Stimulated activated effector memory CD8-positive, alpha-beta T cell treated with anti-CD3 and anti-CD28 coated beads, Interleukin-12 subunit alpha, Interleukin-12 subunit beta, amount 100 ng/mL, for 72 hours (primary cell): ENCODE results near the gene FGD5.

Experiments used
- ATAC-seq: fragments of 150-1000 bp; cut with Tn5 transposase; 2 replicates; pipeline ENCODE4 v1.10.0; 2021
- DNase-seq, 2 donors: peaks; one replicate each; pipeline ENCODE4 v3.0.0; 2021 to 2022; ENCODE audit warnings: low spot score in 2 of 2
- H3K27ac Mint-ChIP-seq: one replicate; pipeline ENCODE4 v1.8.0; 2022; ENCODE audit warnings: mild to moderate bottlenecking, mixed read lengths
- H3K36me3 Mint-ChIP-seq: one replicate; pipeline ENCODE4 v1.8.0; 2022; ENCODE audit warnings: mild to moderate bottlenecking, mixed read lengths
- H3K4me1 Mint-ChIP-seq: one replicate; pipeline ENCODE4 v1.8.0; 2022; ENCODE audit warnings: mixed read lengths
- H3K4me3 Mint-ChIP-seq: one replicate; pipeline ENCODE4 v1.8.0; 2022; ENCODE audit warnings: mild to moderate bottlenecking, mixed read lengths
- H3K9me3 Mint-ChIP-seq: one replicate; pipeline ENCODE4 v1.8.0; 2022; ENCODE audit warnings: mixed read lengths

FGD5 gene

DNA sequence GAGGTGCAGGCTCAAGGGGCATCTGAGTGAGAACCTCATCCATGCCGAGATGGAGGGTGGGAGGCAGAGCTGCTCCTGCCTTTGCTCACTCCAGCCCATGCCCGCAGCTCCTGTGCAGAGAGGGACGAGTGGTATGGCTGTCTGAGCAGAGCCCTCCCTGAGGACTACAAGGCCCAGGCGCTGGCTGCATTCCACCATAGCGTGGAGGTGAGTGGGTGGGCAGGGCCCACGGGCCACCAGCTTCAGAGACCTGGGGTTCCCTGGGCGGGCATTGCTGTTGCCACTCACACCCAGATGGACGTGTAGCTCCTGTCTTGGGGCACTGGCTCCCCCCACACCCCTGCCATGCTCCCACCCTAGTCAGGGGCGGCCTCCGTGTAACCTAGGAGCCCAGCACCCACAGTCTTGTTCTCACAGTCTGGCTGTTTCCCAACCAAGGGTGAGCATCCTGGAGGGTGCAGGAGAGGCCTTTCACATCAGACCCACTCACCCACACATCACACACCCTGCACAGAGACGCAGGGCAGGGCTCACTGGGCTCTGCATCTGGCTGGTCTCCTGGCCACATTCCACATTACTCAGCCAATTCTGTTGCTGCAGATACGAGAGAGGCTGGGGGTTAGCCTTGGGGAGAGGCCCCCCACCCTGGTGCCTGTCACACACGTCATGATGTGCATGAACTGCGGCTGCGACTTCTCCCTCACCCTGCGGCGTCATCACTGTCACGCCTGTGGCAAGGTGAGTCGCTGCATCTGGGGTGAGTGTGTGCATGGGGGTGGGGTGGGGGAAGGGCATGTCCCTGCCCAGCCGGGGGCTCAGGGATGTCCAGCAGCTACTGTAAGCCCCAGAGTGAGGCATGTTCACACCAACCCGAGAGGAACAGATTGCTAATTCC lies 103.3 kb downstream of the FGD5 start:
- H3K36me3 Mint-ChIP-seq, result no peaks in the 10 kb centered on the region
- no peak overlapping the region for H3K27ac Mint-ChIP-seq
- ATAC-seq (no peak), DNase-seq (no peak)
- H3K9me3 Mint-ChIP-seq, result no peaks in the 10 kb centered on the region
- H3K4me3 Mint-ChIP-seq, result no peak overlapping the region
- no peaks in the 10 kb centered on the region for H3K4me1 Mint-ChIP-seq

DNA sequence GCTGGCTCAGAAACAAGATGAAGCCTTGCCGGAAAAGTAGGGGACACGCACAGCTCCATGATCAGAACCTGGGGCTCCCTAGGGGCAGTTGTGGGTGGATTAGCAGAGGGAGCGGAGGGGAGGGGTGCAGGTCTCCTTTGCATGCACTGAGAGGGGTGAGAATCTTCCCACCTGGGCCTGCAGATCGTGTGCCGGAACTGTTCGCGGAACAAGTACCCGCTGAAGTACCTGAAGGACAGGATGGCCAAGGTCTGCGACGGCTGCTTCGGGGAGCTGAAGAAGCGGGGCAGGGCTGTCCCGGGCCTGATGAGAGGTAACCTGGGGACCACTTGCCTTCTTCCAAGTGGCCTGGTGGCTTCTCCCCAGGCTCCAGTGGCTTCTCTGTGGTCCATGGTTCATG lies 104.1 kb downstream of the FGD5 start:
- H3K9me3 Mint-ChIP-seq, result no peaks in the 10 kb centered on the region
- no peaks in the 10 kb centered on the region for H3K36me3 Mint-ChIP-seq
- H3K4me3 Mint-ChIP-seq, result no peak overlapping the region
- H3K4me1 Mint-ChIP-seq, result no peaks in the 10 kb centered on the region
- DNase-seq (no peak), ATAC-seq (no peak)
- no peak overlapping the region for H3K27ac Mint-ChIP-seq

DNA sequence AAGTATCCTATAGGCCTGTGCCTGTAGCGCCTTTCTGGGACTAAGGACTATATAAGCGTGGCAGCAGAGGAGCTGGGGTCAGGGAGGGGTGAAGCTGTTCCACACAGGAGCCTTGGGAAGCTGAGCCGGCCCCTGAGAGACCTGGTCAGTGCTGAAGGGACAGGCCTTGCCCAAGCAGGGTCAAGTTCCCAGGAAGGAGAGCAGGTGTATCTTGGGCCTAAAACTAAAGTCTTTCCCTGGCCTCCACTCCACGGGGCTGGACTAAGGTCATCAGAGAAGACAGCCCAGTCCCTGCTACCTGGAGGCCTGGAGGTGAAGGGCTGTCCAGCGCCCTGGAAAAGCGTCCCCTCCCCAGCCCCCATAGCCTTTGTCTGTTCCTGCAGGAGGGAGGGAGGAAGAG lies 104.7 kb downstream of the FGD5 start:
- Mint-ChIP-seq H3K4me3 (no peak overlapping the region), H3K27ac (no peak overlapping the region), H3K36me3 (no peaks in the 10 kb centered on the region), H3K4me1 (no peaks in the 10 kb centered on the region), H3K9me3 (no peaks in the 10 kb centered on the region)
- DNase-seq, result no peak
- no peak for ATAC-seq

DNA sequence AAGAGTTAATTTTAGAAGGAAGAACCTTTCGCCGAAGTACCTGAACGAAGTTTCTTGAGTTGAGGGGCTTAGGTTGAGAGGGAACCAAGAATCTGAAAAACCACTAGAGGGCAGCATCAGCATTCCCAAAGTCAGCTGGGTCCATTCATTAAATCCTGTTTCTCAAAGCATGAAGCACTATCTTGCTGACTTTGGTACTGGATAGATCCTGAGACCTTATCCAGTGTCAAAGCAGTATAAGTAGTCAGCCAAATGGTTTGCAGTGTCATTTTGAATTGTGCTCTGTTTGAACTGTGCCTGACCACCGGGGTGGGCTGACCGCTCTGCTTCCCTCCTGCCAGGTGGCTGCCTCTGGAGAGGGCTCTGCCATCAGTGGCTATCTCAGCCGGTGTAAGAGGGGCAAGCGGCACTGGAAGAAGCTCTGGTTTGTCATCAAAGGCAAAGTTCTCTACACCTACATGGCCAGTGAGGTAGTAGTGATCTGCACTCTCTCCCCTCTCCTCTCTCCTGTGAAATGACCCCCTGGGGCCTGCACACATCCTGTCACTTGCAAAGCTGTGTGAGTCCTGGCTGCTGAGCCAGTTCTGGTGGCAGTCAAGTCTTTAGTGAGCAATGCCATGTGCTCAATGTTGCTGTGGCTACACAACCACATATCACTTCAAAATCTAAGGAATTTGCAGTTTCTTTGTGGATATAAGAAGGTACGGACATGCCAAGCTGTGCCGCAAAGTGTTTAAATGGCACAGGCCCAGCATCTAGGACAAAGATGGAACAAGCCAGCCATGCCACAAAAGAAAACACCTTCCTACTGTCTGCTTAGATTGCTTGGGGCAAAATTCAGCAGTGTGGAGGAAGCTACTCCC lies 107.2 kb downstream of the FGD5 start:
- no peak for ATAC-seq
- H3K4me3 Mint-ChIP-seq, result no peak overlapping the region

DNA sequence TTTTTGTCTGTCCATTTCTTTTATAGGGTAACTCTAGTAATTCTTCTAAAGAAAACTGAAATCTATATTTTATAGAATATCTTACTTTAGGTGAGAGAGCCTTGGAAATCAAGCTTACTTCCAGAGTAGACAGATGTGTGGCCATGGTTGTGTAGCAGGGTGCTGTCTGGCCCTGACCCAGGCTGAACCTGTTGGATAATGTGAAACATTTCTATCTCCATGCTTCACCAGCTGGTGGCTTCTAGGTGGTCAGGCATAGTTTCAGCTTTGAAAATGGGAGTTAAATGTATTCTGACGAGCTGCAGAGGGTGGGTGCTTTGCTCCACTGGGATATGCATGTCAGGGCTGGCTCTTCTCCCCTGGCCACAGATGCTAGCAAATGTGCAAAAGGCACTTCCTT lies 107.8 kb downstream of the FGD5 start:
- H3K27ac Mint-ChIP-seq, result no peak overlapping the region
- no peaks in the 10 kb centered on the region for H3K4me1 Mint-ChIP-seq
- ATAC-seq, result no peak
- H3K4me3 Mint-ChIP-seq, result no peak overlapping the region
- H3K36me3 Mint-ChIP-seq, result no peaks in the 10 kb centered on the region
- DNase-seq, result no peak
- no peaks in the 10 kb centered on the region for H3K9me3 Mint-ChIP-seq

More for the DNA sequence above, 107.2 kb downstream of the FGD5 start:
- no peaks in the 10 kb centered on the region for H3K9me3 Mint-ChIP-seq
- H3K36me3 Mint-ChIP-seq, result no peaks in the 10 kb centered on the region
- H3K4me1 Mint-ChIP-seq, result no peaks in the 10 kb centered on the region
- H3K27ac Mint-ChIP-seq, result no peak overlapping the region
- peak in 1 of 2 donors; percentile 56 for DNase-seq

DNA sequence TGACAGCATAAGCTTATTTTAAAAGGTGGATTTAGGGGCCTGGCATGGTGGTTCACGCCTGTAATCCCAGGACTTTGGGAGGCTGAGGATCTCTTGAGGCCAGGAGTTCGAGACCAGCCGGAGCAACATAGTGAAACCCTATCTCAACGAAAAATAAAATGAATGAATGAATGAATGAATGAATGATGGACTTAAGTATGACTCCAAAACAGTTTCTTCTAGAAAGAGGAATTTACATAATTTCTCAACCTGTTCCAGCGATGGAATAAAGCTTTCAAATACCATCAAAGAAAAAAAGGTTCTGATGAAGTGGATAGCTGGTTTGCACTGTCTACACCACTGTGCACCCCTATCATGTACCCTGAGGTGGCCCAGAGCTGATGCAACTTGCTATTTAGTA lies 108.5 kb downstream of the FGD5 start:
- Mint-ChIP-seq H3K4me3 (no peak overlapping the region), H3K9me3 (no peaks in the 10 kb centered on the region), H3K36me3 (no peaks in the 10 kb centered on the region), H3K27ac (no peak overlapping the region), H3K4me1 (no peaks in the 10 kb centered on the region)
- DNase-seq (no peak), ATAC-seq (no peak)

DNA sequence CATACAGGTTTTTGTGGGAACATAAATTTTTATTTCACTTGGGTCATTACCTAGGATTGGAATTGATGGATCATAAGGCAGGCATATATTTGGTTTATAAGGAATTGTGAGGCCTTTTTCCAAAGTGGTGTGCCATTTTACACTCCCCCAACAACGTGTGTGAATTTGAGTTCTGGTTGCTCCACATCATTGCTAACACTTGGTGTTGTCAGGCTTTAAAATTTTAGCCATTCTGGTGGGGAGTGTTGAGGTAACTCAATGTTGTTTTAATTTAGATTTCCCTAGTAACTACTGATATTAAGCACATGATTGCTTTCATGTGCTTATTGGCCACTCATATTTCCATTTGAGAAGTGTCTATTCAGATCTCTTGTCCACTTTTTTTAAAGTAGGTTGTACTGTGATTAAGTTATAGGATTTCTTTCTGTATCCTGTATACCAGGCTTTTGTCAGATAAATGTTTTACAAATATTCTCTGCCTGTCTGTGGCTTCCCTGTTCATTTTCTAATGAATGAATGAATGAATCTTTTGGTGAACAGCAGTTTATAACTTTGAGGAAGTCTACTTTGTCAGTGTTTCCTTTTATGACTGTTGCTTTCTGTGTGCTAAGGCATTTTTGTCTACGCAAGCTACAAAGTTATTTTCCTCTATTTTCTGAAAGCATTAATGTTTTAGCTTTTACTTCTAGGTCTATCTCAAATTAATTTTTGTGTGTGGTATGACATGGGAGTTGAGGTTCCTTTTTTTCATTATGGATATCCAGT lies 110.7 kb downstream of the FGD5 start:
- Mint-ChIP-seq H3K36me3 (no peaks in the 10 kb centered on the region), H3K9me3 (no peaks in the 10 kb centered on the region), H3K4me3 (no peak overlapping the region), H3K4me1 (no peaks in the 10 kb centered on the region), H3K27ac (no peak overlapping the region)
- no peak for ATAC-seq
- DNase-seq, result no peak

DNA sequence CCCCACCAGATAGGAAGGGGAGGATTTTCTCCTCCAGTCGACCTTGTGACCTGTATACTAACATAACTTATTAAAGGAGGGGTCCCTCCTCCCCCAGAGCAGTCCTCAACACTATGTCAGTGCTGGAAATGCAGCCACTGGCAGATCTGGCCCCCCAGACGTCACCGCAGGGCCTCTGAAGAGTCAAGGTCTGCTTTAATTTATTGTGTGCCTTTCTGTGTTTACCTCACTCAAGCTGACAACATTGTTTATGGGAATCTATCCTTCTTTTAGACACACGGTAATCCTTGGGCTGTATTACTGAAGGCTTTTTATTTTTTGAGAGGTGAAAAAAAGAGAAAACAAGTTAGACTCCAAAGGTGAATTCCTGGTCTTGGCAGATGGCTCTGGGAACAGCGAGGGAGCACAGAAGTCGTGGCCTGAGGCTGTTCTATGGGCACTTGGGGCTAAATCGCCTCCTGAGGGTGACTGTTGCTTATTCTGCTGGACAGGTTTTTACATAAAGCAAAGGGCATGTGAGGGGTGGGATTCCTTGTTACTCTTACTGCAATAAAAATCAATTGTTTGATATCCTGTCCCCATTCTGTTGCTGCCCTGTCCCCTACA lies 115.2 kb downstream of the FGD5 start:
- Mint-ChIP-seq H3K4me3 (no peak overlapping the region), H3K36me3 (no peaks in the 10 kb centered on the region), H3K9me3 (no peaks in the 10 kb centered on the region), H3K27ac (no peak overlapping the region), H3K4me1 (no peaks in the 10 kb centered on the region)
- ATAC-seq (no peak), DNase-seq (no peak)

DNA sequence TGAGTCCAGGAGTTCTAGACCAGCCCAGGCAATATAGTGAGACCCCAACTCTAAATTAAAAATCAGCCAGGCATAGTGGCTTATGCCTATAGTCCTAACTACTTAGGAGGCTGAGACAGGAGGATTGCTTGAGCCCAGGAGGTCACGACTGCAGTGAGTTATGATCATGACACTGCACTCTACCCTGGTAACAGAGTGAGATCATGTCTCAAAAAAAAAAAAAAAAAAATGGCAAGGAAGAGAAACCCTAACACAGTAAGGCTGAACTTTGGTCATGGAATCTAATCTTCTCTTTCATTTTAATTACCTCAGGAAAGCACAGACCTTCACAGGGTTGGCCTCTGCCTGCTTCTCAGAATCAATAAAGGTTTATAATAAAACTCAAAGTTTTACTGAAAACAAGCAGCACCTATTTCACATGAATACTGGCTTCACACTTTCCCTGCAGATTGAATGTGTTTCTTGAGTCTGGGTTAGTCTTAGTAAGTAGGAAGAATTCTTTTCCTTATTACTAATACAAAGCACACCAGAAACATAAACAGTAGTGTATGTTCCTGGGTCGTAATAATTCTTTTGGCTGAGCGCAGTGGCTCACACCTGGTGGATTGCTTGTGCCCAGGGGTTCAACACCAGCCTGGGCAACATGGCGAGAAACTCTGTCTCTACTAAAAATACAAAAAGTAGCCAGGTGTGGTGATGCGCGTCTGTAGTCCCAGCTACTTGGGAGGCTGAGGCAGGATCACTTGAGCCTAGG lies 117.0 kb downstream of the FGD5 start:
- H3K9me3 Mint-ChIP-seq, result no peaks in the 10 kb centered on the region
- ATAC-seq (no peak), DNase-seq (no peak)
- no peak overlapping the region for H3K4me3 Mint-ChIP-seq
- H3K4me1 Mint-ChIP-seq, result no peaks in the 10 kb centered on the region
- no peaks in the 10 kb centered on the region for H3K36me3 Mint-ChIP-seq
- no peak overlapping the region for H3K27ac Mint-ChIP-seq

DNA sequence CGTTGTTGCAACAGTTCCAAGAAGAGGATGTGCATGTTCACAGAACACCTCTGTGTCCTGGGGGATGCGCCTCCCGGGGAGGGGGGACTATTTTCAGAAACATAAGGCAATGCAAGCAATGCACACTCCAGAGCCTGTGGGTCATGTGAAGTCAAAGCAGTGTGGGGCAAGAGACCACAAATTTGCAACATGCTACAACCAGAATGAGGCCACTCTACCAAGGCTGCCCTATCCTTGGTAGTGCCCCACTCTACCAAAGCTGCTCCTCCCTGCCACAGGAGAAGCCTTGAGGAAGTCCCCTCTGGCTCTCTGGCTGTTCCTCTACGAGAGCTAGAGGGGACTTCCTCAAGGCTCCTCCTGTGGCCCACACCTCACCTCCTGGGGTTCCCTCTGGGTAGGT lies 120.2 kb downstream of the FGD5 start:
- H3K4me3 Mint-ChIP-seq, result no peak overlapping the region
- DNase-seq (no peak), ATAC-seq (no peak)
- H3K4me1 Mint-ChIP-seq, result peaks cover 7% of the 10 kb centered on the region
- no peaks in the 10 kb centered on the region for H3K9me3 Mint-ChIP-seq
- peaks cover 12% of the 10 kb centered on the region for H3K36me3 Mint-ChIP-seq
- H3K27ac Mint-ChIP-seq, result no peak overlapping the region

DNA sequence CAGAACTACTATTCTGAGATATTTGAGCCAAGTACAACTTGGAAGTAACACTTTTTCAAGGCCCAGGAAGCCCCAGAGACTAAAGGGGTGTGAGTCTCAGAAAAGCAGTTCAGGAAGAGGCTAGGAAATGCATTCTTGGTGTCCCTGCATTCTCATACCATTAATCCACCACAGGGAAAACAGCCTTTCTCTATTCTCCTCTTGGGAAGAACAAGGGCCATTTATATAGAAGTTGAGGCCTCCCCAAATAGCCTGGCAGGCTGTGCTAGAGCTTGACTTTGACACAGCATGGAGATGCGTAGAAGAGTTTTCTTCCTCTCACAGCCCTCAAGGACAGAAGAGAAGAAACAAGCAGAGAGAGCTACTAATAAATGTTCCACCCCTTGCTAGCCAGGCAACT lies 123.1 kb downstream of the FGD5 start:
- ATAC-seq, result no peak
- DNase-seq, result no peak
- Mint-ChIP-seq H3K27ac (peak overlapping the region; percentile 74), H3K36me3 (peaks cover 41% of the 10 kb centered on the region), H3K4me3 (no peak overlapping the region), H3K9me3 (no peaks in the 10 kb centered on the region), H3K4me1 (peaks cover 17% of the 10 kb centered on the region)

DNA sequence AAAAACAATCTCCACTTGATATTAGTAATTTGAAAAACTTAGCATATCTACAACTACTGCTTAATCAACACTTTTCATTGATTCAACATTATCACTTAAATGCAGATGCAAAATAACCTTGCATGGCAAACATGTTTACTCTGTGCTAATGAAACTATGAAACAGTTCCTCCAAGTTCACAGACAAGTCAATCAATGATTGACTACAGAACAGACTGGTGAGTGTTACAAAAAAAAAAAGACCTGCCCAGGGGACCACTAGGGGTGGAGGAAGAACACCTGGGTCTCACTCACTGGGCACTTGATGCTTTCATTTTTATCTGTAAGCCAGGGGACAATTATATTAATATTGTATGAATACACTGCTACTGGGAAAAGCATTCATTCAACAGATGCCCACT lies 124.3 kb downstream of the FGD5 start:
- H3K9me3 Mint-ChIP-seq, result no peaks in the 10 kb centered on the region
- H3K4me3 Mint-ChIP-seq, result no peak overlapping the region
- ATAC-seq (no peak), DNase-seq (no peak)
- H3K27ac Mint-ChIP-seq, result no peak overlapping the region
- H3K36me3 Mint-ChIP-seq, result peaks cover 53% of the 10 kb centered on the region
- H3K4me1 Mint-ChIP-seq, result peaks cover 17% of the 10 kb centered on the region

DNA sequence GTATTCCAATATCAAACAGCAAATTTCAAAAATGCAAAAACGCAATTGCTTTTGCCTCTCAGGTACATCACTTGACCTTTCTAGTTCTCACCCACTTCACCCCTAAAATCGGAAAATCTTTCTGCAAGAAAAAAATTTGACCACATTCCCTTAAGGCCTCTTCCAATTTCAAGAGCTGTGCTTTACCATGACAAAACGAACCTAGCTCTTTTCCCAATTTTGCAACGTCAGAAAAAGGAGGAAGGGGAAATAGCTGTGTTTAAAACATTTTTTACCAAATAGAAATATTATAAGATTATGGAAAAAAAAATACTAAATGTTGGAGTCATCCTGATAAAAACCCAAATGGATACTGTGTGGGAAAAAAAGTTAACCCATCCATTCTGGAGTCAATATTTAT lies 127.5 kb downstream of the FGD5 start:
- DNase-seq (no peak), ATAC-seq (no peak)
- peaks cover 36% of the 10 kb centered on the region for H3K4me1 Mint-ChIP-seq
- H3K36me3 Mint-ChIP-seq, result peaks cover 78% of the 10 kb centered on the region
- peak overlapping the region; percentile 100 for H3K27ac Mint-ChIP-seq
- peak overlapping the region; percentile 98 for H3K4me3 Mint-ChIP-seq
- no peaks in the 10 kb centered on the region for H3K9me3 Mint-ChIP-seq

DNA sequence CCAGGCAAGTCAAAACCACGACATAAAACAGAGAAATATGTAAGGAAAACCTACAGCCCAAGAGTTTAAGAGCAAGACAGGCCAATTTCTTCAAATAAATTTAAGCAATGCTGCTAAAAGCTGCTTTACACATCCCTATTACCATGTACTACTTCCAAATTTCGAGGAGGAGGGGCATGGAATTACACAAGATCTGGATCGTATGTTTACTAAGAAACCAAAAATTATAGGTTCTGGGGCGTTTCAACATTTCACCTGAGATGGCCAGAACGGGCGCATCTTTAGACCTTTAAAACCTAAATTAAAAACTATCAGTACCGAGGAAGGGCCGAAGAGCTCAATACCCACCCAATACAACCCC lies 128.0 kb downstream of the FGD5 start:
- ATAC-seq (no peak), DNase-seq (no peak)
- no peaks in the 10 kb centered on the region for H3K9me3 Mint-ChIP-seq
- peaks cover 78% of the 10 kb centered on the region for H3K36me3 Mint-ChIP-seq
- peak overlapping the region; percentile 98 for H3K4me3 Mint-ChIP-seq
- peaks cover 36% of the 10 kb centered on the region for H3K4me1 Mint-ChIP-seq
- H3K27ac Mint-ChIP-seq, result peak overlapping the region; percentile 100
